Stomach (tissue), 4 donors: ENCODE measurements around the gene CRTC1.

Experiments used
- CTCF ChIP-seq, 7 experiments: fragments of 450-650 bp in 4 of 7; fragments of 200-600 bp in 3 of 7; sonication (generic) in 3 of 7; IDR thresholded peaks; one replicate each; pipeline ENCODE4 v1.5.1; 2016 to 2019; ENCODE audit warnings: antibody characterized with exemption in 7 of 7, control low read depth in 2 of 7, mild to moderate bottlenecking in 1 of 7
- EP300 ChIP-seq: sonication (generic); formaldehyde crosslinking; IDR thresholded peaks from one replicate; pipeline ENCODE4 v1.6.1; 2017; ENCODE audit warnings: antibody characterized with exemption

- no peak for TF ChIP-seq CTCF (IDR thresholded peaks at IDR 0.05)
- no peak for TF ChIP-seq EP300
Observed at GRCh38 chr19:18788529-18789421, 105.3 kb downstream of the CRTC1 start.
